Keratinocyte (primary cell): Measurements from ENCODE around the gene OPHN1. TPM values are rescaled to one million over a fixed set of nuclear protein-coding genes. Genes with fewer than 3 reads are reported as not detected.

Experiments
- DNase-seq: peaks from one replicate; pipeline ENCODE4 v3.0.0-alpha.2; 2011; ENCODE audit warnings: low read depth, missing footprints, low spot score
- FAIRE-seq: peaks from 2 replicates; lab custom pipeline; 2011; peaks lifted over from hg19 to GRCh38; lab: Jason Lieb, UNC
- H2AFZ ChIP-seq: 2 replicates; pipeline ENCODE4 v1.6.0; 2012; ENCODE audit warnings: low read length, control low read depth, inconsistent platforms; ENCODE audit not compliant: control insufficient read depth
- H3K27ac ChIP-seq: 2 replicates; pipeline ENCODE4 v1.5.1; 2011; ENCODE audit warnings: low read length; ENCODE audit not compliant: control insufficient read depth, insufficient read depth
- H3K27me3 ChIP-seq: 3 replicates; pipeline ENCODE4 v1.6.0; 2011; ENCODE audit warnings: low read length; ENCODE audit not compliant: control insufficient read depth, insufficient read depth; ENCODE audit errors: extremely low read depth
- H3K36me3 ChIP-seq, 2 experiments: 2 replicates in 1 of 2; 3 replicates in 1 of 2; pipeline ENCODE4 v1.5.1; 2011; ENCODE audit warnings: low read length in 2 of 2, mild to moderate bottlenecking in 1 of 2; ENCODE audit not compliant: control insufficient read depth in 2 of 2, insufficient read depth in 2 of 2; ENCODE audit errors: extremely low read depth in 1 of 2
- H3K4me1 ChIP-seq: 3 replicates; pipeline ENCODE4 v1.5.1; 2011; ENCODE audit warnings: low read length; ENCODE audit not compliant: control insufficient read depth, insufficient read depth; ENCODE audit errors: extremely low read depth
- H3K4me2 ChIP-seq: 3 replicates; pipeline ENCODE4 v1.6.0; 2011; ENCODE audit warnings: low read depth, low read length; ENCODE audit not compliant: control insufficient read depth, insufficient read depth; ENCODE audit errors: extremely low read depth
- H3K4me3 ChIP-seq, 3 experiments: fragments of 200-600 bp in 1 of 3; sonication (generic) in 1 of 3; 2 replicates in 2 of 3; 3 replicates in 1 of 3; pipeline ENCODE4 v1.5.1; 2011 to 2016; ENCODE audit warnings: low read length in 3 of 3, mild to moderate bottlenecking in 3 of 3, control low read depth in 2 of 3, inconsistent platforms in 1 of 3, low read depth in 1 of 3, mixed read lengths in 1 of 3, mixed run types in 1 of 3, moderate library complexity in 1 of 3; ENCODE audit not compliant: control insufficient read depth in 2 of 3, insufficient read depth in 2 of 3; ENCODE audit errors: extremely low read depth in 1 of 3
- H3K79me2 ChIP-seq: 2 replicates; pipeline ENCODE4 v1.6.0; 2012; ENCODE audit warnings: low read length; ENCODE audit not compliant: control insufficient read depth, insufficient read depth
- H3K9ac ChIP-seq: 3 replicates; pipeline ENCODE4 v1.6.0; 2011; ENCODE audit warnings: low read length; ENCODE audit not compliant: control insufficient read depth, insufficient read depth; ENCODE audit errors: extremely low read depth
- H3K9me1 ChIP-seq: 3 replicates; pipeline ENCODE4 v1.6.0; 2011; ENCODE audit warnings: low read length; ENCODE audit not compliant: control insufficient read depth, insufficient read depth; ENCODE audit errors: extremely low read depth
- H3K9me3 ChIP-seq: 2 replicates; pipeline ENCODE4 v1.5.1; 2012; ENCODE audit warnings: low read depth, low read length; ENCODE audit not compliant: control insufficient read depth
- H4K20me1 ChIP-seq: 3 replicates; pipeline ENCODE4 v1.6.0; 2011; ENCODE audit warnings: low read length; ENCODE audit not compliant: control insufficient read depth, insufficient read depth; ENCODE audit errors: extremely low read depth
- CTCF ChIP-seq, 3 experiments: IDR thresholded peaks in 1 of 3; conservative IDR thresholded peaks in 1 of 3; optimal IDR thresholded peaks in 1 of 3; 2 replicates in 2 of 3; 3 replicates in 1 of 3; pipeline versions ENCODE3 to v1.5.1; 2011; ENCODE audit warnings: low read length in 3 of 3, mild to moderate bottlenecking in 3 of 3, moderate library complexity in 2 of 3, control low read depth in 1 of 3, inconsistent platforms in 1 of 3; ENCODE audit not compliant: insufficient read depth in 2 of 3; ENCODE audit errors: extremely low read depth in 1 of 3
- EZH2 ChIP-seq: IDR thresholded peaks from one replicate; pipeline ENCODE4 v1.6.1; 2012; ENCODE audit warnings: inconsistent platforms, mild to moderate bottlenecking, low read length, moderate library complexity
- dilution Hi-C: fragments of 300-500 bp; cut with MboI; formaldehyde crosslinking; loops from one replicate; pipeline ENCODE4 v1.7.0; 2020; ENCODE audit warnings: low sequenced_read_pairs; ENCODE audit not compliant: extremely low pct_ligation_motif_present
- polyA plus RNA-seq, 5 experiments: library from polyadenylated mRNA; depleted of rRNA in 3 of 5; stranded (reverse) in 3 of 5; stranded (forward) in 1 of 5; unstranded in 1 of 5; fragments of >200 nt; gene quantifications; 1 replicate in 1 of 5; 2 replicates in 3 of 5; 3 replicates in 1 of 5; pipeline versions ENCODE4 v1.2.1 to v1.2.3, GENCODE V29; 2011 to 2012; ENCODE audit warnings: missing spikeins in 2 of 5, low read depth in 1 of 5, low replicate concordance in 1 of 5

Gene OPHN1
- polyA plus RNA-seq, 1 donor (not counting 4 experiments of a cell fraction or from before 2014, with no cell fraction given), result 3.1 TPM

- dilution Hi-C loops, result no loop called here
- Histone ChIP-seq H2AFZ (no peak overlapping the region), H3K4me2 (no peak overlapping the region), H3K79me2 (no peaks in the 10 kb centered on the region), H3K4me1 (no peaks in the 10 kb centered on the region), H3K4me3 (no peak overlapping the region), H4K20me1 (no peaks in the 10 kb centered on the region), H3K9me3 (no peaks in the 10 kb centered on the region), H3K9me1 (no peaks in the 10 kb centered on the region), H3K36me3 (no peaks in the 10 kb centered on the region), H3K27me3 (no peaks in the 10 kb centered on the region), H3K27ac (no peak overlapping the region), H3K9ac (no peak overlapping the region)
- DNase-seq (no peak), FAIRE-seq (no peak)
- TF ChIP-seq CTCF (optimal IDR thresholded peaks at IDR 0.05 in 1 of 3, IDR thresholded peaks at IDR 0.05 in 1 of 3, conservative IDR thresholded peaks at IDR 0.05 in 1 of 3; ENCODE audit: extremely low read depth in 1 of 3, insufficient read depth in 2 of 3, low read length in 3 of 3), result no peak
- TF ChIP-seq EZH2, result no peak
Observed at GRCh38 chrX:68451720-68452119, 18.4 kb upstream of the OPHN1 start.

GRCh38 chrX:68443155-68443868 lies 10.0 kb upstream of the OPHN1 start:
- Histone ChIP-seq H4K20me1 (no peaks in the 10 kb centered on the region), H3K4me1 (peaks cover 2% of the 10 kb centered on the region), H3K27ac (no peak overlapping the region), H3K4me3 (no peak overlapping the region), H3K9me1 (no peaks in the 10 kb centered on the region), H3K27me3 (no peaks in the 10 kb centered on the region), H3K4me2 (no peak overlapping the region), H2AFZ (no peak overlapping the region), H3K9me3 (no peaks in the 10 kb centered on the region), H3K79me2 (no peaks in the 10 kb centered on the region), H3K36me3 (no peaks in the 10 kb centered on the region), H3K9ac (no peak overlapping the region)
- no peak for FAIRE-seq
- no peak for DNase-seq
- dilution Hi-C loops, result no loop called here
- TF ChIP-seq CTCF (optimal IDR thresholded peaks at IDR 0.05 in 1 of 3, IDR thresholded peaks at IDR 0.05 in 1 of 3, conservative IDR thresholded peaks at IDR 0.05 in 1 of 3; ENCODE audit: extremely low read depth in 1 of 3, insufficient read depth in 2 of 3, low read length in 3 of 3) (no peak), EZH2 (no peak)
